Measurements from ENCODE around the gene PRR30.
"Not testable (repeated sequence)": the region's sequence is repeated elsewhere in the genome, so short reads cannot be mapped to it uniquely, and the experiment has no call there.

Gene PRR30
- total RNA-seq = 0 reads per million in 2 donors

GRCh38 chr2:27139310-27139709, at the start of gene PRR30:
PRR30 (minus strand) TSS chr2:27139410; CDS start chr2:27138329, 1,081 bp downstream.
- no peak for DNase-seq

- no peak for DNase-seq
These were observed 47.6 kb upstream of the PRR30 start for GRCh38 chr2:27186613-27187345.

- no peak for DNase-seq
These were observed 46.3 kb upstream of the PRR30 start for GRCh38 chr2:27185331-27186026.

GRCh38 chr2:27184115-27184514, 44.9 kb upstream of the PRR30 start:
- no peak for DNase-seq

- no peak for DNase-seq
These were observed 43.1 kb upstream of the PRR30 start for GRCh38 chr2:27182346-27182745.

- DNase-seq = no peak
These were observed 40.3 kb upstream of the PRR30 start for GRCh38 chr2:27179344-27180000.

- no peak for DNase-seq
These were observed 39.3 kb upstream of the PRR30 start for GRCh38 chr2:27178469-27178868.

GRCh38 chr2:27177441-27178351, 38.5 kb upstream of the PRR30 start:
- DNase-seq = peak in 1 of 5 experiments; percentile 18

GRCh38 chr2:27175781-27176180, 36.6 kb upstream of the PRR30 start:
- not testable (repeated sequence) for DNase-seq

GRCh38 chr2:27175330-27175729, 36.1 kb upstream of the PRR30 start:
- no peak for DNase-seq

GRCh38 chr2:27174638-27175037, 35.4 kb upstream of the PRR30 start:
- DNase-seq = no peak

- DNase-seq = no peak
These were observed 32.2 kb upstream of the PRR30 start for GRCh38 chr2:27171351-27171848.

- no peak for DNase-seq
These were observed 31.5 kb upstream of the PRR30 start for GRCh38 chr2:27170581-27171337.

- DNase-seq = no peak
These were observed 26.0 kb upstream of the PRR30 start for GRCh38 chr2:27164960-27165763.

- peak in 1 of 5 experiments; percentile 22 for DNase-seq
These were observed 23.2 kb upstream of the PRR30 start for GRCh38 chr2:27162151-27163121.

- no peak for DNase-seq
These were observed 21.0 kb upstream of the PRR30 start for GRCh38 chr2:27160191-27160590.

GRCh38 chr2:27159271-27159670, 20.1 kb upstream of the PRR30 start:
- no peak for DNase-seq

GRCh38 chr2:27158468-27158867, 19.3 kb upstream of the PRR30 start:
- no peak for DNase-seq

GRCh38 chr2:27155069-27155520, 15.9 kb upstream of the PRR30 start:
- no peak for DNase-seq
